DMS153 (cell line): Measurements from ENCODE around the gene ARHGAP27.
"Not testable (repeated sequence)": the region's sequence is repeated elsewhere in the genome, so short reads cannot be mapped to it uniquely, and the experiment has no call there.

Experiments used
- DNase-seq: peaks from one replicate; lab custom pipeline; 2025; lab: John Stamatoyannopoulos, UW

Gene ARHGAP27

DNA sequence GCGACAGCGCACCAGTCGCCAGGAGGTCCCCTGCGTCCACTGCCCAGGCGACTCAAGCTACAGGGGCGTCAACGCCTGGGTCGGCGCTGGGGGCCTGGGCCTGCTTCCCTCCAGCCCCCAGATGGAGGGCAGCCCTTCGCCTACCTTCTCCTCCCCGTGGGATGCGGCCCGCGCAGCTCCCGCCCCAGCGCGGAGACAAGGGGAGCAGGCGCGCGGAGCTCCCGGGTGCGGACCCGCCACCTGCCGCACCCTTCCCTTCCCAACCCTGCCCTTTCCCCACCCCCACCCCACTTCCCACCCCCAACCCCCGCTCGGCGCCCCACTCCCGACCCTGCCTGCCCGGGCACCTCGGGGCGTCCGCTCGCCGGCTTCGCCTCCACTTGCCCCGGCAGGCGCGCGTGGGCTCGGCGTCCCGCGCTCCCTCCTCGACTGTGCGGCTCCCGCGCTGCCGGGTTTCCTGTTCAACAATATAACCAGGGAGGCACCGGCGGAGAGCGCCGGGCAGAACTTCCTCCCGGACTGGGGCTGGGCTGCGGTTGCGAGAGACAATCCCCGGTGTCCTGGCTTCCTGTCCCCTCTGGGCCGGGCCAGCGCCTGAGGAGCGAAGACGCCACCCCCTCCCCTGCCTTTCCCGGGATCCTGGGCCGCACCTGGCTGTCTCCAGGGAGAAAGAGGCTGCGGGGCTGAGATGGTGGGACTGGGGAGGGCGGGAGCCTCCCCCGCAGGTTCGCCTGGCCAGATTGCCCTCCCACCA, at the start of gene ARHGAP27:
Gene ARHGAP27 (minus strand): TSS at position 466 of the 754 bp plus-strand sequence. CDS start 2,591 bp downstream, outside the sequence.
- DNase-seq, result peak; percentile 17

DNA sequence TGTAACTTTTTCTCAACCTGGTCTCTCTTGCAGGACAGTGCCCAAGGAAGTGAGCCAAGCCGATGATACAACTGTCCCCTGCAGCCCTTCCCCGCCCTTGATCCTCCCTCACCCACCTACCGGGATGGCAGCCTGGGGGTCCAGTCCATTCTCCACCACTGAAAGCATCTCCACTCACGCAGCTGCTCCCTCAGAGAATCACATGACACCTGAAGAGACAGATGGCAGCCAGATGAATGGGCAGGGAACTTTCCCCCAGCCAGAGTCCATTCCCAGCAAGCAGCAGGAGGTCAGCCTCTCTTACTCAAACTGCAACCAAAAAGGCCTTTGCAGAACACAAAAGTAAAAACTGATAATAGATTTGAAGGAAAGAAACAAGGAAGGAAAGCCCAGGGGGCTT, 49.6 kb upstream of the ARHGAP27 start:
- not testable (repeated sequence) for DNase-seq

DNA sequence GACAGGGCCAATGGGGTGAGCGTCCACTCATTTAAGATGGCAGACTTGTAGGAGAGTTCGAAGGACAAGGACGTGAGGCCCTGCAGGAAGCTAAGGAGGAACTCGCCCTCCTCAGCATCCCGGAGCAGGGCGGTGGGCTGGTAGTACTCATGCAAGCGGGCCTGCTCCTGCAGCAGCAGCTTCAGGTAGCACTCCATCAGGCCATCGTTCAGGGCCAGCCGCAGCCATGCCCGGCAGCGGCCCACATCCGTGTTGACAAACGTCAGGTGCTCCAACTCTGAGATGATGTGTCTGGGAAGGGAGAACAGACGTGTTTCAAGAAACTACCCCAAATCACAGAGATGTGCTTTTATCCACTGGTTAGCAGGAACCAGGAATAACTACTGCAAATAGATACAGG, 42.8 kb upstream of the ARHGAP27 start:
- not testable (repeated sequence) for DNase-seq

DNA sequence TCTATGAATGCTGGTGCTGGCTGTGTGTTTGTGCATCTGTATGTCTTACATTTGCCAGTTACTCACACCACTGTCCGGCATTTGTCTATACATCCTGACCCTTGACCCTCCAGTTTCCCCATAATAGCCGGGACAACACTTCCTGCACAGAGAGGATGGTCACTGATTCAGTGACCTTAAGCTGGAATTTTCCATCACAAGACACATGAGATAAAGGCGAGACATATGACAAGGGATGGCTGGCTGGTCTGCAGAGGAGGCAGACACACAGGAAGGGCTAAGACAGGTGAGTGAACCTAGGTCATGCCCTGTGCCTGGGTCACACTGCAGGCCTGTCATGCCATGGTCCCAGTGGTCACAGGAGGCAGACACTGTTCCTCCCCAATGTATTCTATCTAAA, 39.6 kb upstream of the ARHGAP27 start:
- not testable (repeated sequence) for DNase-seq

DNA sequence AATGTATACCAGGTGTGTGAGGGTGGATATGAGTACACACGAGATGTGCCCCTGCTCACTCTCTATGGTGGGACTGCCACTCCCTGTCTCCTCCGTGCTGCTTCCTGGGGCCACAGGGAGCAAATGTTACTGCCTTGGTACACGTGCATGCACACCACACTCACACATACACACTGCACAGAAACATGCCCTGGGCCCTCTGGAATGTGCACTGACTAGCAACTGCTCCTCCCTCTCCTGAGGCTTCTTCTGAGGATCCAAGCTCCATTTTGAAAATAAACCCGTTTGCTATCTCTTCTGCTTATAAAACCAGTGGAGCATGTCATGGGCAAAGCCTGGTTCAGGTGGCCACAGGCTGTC, 36.5 kb upstream of the ARHGAP27 start:
- DNase-seq, result not testable (repeated sequence)

GRCh38 chr17:45468293-45469203, 35.9 kb upstream of the ARHGAP27 start:
- DNase-seq, result not testable (repeated sequence)

DNA sequence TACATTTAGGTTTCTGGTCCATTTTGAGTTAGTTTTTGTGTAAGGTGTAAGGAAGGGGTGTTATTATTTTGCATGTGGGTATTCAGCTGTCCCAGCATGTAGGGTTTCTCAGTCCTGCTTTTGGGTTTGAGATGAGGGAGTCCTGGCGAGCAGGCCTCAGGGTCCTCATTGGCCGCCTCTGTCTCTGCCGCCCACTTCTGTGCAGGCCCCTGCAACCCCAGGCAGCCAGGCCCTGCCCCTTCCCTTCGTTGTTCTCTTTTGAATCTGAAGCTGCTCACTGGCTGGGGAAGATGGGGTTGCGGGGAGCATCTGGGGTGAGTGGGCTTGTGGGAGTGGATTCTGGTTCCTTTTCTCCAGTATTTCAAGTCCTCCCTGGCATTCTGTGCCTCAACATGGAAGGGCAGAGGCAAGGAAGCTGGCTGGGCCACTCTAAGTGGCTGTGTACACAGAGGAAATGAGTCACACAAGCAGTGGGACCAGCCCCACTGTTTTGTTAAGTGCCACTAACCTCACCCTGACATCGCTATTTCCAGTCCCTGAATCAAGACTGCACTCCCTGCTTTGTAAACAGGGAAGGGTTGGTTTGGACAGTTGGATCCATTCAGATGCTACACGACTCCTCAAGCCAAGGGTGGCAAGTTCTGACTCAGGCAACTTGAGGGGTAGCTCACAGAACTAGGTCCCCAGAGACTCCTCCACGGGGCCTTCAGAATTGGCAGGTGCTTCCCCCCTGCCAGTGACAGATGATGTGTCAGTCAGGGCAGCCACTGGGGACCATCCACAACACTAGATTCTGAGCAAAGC, 29.1 kb upstream of the ARHGAP27 start:
- DNase-seq, result peak; percentile 93

DNA sequence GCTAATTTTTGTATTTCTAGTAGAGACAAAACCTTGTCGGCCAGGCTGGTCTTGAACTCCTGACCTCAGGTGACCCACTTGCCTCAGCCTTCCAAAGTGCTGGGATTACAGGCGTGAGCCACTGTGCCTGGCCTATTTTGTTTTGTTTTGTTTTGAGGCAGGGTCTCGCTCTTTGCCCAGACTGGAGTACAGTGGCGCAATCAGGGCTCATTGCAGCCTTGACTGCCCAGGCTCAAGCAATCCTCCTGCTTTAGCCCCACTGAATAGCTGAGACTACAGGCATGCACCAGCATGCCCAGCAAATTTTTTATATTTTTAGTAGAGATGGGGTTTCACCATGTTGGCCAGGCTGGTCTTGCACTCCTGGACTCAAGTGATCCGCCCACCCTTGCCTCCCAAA, 27.8 kb upstream of the ARHGAP27 start:
- DNase-seq, result not testable (repeated sequence)

- not testable (repeated sequence) for DNase-seq
These were observed 21.7 kb upstream of the ARHGAP27 start for GRCh38 chr17:45454341-45454740.

DNA sequence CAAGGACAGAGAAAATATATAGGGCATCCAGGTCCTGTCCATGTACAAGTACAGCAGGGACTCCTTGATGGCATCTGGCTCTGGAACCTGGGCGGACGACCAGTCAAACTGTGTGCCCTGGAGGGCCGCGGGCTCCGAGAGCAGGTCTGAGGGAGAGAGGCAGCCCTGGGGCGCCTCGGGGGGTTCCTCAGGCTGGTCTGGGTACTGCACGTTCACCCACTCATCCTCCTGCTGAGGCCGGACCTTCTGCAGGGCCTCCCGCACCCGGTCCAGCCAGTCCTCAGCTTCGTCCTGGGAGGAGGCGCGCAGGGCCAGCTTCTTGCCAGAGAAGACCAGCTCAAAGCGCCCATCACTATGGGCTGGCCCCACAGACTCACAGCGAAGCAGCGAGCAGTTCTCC, 21.1 kb upstream of the ARHGAP27 start:
- DNase-seq, result not testable (repeated sequence)

DNA sequence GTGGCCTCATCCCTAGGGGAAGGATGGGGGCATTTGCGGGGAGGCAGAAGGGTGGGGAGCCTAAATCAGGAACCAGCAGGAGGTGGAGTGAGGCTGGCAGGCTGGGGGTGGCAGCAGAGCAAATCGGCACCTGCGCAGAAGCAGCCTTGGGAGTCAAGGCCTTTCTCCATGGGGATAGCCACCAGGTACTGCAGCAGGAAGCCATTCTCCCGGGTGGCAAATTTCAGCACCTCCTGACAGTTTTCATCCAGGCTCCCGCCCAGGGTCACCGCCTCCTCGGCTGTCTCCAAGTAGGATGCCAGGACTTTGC, 20.5 kb upstream of the ARHGAP27 start:
- DNase-seq, result not testable (repeated sequence)

DNA sequence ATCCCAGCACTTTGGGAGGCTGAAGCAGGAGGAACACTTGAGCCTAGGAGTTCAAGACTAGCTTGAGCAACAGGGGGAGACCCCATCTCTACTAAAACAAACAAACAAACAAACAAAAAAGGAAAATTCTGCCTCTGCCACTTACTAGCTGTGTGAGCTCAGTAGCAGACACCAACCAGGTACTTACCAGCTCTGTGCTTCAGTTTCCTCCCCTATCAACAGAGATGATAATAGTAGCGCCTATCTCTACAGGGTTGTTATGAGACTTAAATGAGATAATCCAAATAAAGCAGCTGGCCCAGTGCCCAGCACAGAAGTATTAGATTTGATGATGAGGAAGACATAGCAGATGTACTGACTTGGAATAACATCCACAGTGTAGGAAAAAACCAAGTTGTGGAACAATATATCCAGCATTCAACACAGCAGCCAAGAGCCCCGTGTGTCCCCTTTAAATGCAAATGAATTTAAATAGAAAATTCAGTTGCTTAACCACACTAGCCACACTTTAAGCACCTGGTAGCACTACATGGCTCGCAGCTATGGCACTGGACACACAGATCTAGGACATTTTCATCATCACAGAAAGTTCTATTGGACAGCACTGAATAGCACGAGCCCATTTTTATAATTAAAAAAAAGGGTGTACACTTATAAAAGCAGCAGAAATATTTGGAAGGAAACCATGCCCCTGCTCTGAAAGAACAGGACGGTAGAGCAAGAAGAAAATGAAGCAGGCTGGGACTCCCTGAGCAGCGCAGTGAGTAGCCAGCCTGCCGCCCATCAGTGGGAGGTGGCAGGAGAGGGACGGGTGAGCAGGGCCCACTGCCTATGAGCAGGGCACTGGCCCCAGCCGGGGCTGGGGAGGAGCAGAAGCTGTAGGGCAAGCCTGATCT, 19.9 kb upstream of the ARHGAP27 start:
- not testable (repeated sequence) for DNase-seq

- DNase-seq, result not testable (repeated sequence)
These were observed 19.0 kb upstream of the ARHGAP27 start for GRCh38 chr17:45451660-45452059.

- no peak for DNase-seq
These were observed 18.5 kb upstream of the ARHGAP27 start for GRCh38 chr17:45451131-45451530.

- DNase-seq, result not testable (repeated sequence)
These were observed 17.1 kb upstream of the ARHGAP27 start for GRCh38 chr17:45449708-45450329.

DNA sequence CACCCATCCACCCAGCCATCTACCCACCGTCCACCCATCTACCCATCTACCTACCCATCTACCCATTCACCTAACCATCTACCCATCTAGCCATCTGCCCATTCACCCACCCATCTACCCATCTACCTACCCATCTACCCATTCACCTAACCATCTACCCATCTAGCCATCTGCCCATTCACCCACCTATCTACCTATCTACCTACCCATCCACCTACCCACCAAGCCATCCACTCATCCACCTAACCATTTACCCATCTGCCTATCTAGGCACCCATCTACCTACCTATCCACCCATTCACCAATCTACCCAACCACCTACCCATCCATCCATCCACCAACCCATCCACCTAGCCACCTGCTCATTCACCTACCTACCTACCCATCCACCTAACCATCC, 16.6 kb upstream of the ARHGAP27 start:
- DNase-seq, result not testable (repeated sequence)

DNA sequence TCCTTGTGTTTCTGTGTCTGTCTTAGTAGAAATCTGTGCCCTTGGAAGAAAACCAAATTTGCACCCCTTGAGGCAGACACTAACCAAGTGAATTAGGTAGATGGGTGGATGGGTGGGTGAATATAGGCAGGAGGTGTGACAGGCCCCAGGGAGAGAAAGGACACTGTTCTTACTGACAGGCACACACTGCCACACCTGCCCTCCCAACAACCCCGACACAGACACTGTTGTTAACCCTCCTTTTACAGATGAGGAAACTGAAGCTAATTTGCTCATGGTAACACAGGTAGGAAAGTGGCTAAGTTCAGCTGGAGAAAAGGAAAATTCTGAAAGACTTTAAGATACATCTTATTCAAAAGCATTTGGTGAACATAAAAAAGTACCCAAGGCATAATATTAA, 15.8 kb upstream of the ARHGAP27 start:
- not testable (repeated sequence) for DNase-seq

DNA sequence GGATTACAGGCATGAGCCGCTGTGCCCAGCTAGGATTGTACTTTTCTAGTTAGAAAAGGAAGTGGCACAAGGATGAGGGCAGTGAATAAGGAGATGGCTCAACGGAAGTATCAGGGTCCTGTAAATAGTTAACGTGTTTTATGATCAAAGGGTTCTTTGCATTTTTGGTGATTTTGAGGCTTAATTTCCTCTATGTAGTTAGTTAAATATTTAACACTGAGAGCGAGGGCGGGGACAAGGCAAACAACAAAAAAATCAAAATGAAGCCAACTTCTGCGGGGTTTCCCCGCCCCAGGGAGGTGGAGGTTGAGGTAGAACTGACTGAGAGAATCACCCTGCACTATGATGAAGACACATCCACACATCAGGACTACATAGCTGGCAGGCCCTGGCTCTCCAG, 15.4 kb upstream of the ARHGAP27 start:
- DNase-seq, result not testable (repeated sequence)

- DNase-seq, result not testable (repeated sequence)
These were observed 15.0 kb upstream of the ARHGAP27 start for GRCh38 chr17:45447650-45448049.

DNA sequence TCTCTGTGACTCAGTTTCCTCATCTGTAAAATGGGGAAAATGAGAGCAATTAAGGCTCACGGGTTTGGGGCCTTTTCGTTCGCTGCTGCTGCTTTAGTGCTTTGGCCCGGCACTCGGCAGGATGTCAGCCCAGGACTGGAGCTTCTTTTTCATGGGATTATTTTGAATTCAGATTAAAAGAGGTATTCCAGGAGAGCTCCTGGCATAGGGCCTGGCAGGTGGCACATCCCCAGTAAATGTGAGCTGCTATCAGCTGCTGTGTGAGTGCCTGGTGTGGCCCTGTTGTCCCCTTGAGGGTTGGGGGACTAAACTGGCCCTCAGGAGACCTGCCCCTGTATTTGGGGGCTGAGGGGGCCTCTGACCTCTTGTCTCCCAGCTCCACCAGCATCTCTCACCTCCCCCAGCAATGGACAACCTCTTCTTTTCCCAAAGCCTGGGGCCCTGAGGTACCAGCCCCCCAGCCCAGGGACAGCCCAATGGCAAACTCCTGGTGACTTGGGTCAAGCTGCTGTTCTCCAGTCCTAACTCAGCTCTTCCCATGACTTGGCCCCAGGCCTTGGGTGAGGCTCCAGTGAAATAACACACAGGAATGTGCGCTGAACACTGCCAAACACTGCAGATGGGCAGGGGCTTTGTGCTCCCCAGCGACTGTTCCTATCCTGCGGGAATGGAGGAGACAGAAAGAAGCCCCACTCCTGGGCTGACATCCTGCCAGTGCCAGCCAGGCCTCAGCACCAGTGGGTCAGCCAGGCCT, 14.4 kb upstream of the ARHGAP27 start:
- DNase-seq, result not testable (repeated sequence)
